Neural progenitor cell (in vitro differentiated cells): ENCODE data around the gene NEMP1. TPM values are rescaled to one million over a fixed set of nuclear protein-coding genes. Genes with fewer than 3 reads are reported as not detected.
"Not testable (repeated sequence)": the region's sequence is repeated elsewhere in the genome, so short reads cannot be mapped to it uniquely, and the experiment has no call there.

Experiments used
- DNase-seq: peaks from one replicate; pipeline ENCODE4 v3.0.0-alpha.2; 2016; ENCODE audit warnings: low spot score
- H2AFZ ChIP-seq: fragments of 200-600 bp; sonication (generic); replicated peaks from 2 replicates; pipeline ENCODE4 v1.6.1; 2016; ENCODE audit warnings: antibody characterized with exemption
- H3F3A ChIP-seq: fragments of 200-600 bp; sonication (generic); 2 replicates; pipeline ENCODE4 v1.6.1; 2016; ENCODE audit warnings: antibody characterized with exemption, low read depth
- H3K27ac ChIP-seq: fragments of 200-600 bp; sonication (generic); 2 replicates; pipeline ENCODE4 v1.5.1; 2016; ENCODE audit warnings: mild to moderate bottlenecking
- H3K27me3 ChIP-seq: fragments of 200-600 bp; sonication (generic); 2 replicates; pipeline ENCODE4 v1.6.1; 2016; ENCODE audit warnings: mild to moderate bottlenecking, moderate library complexity
- H3K36me3 ChIP-seq: fragments of 200-600 bp; sonication (generic); 2 replicates; pipeline ENCODE4 v1.5.1; 2016
- H3K4me1 ChIP-seq: fragments of 200-600 bp; sonication (generic); 2 replicates; pipeline ENCODE4 v1.6.1; 2016; ENCODE audit warnings: mixed run types
- H3K4me2 ChIP-seq: fragments of 200-600 bp; sonication (generic); 2 replicates; pipeline ENCODE4 v1.6.1; 2016
- H3K4me3 ChIP-seq: fragments of 200-600 bp; sonication (generic); 2 replicates; pipeline ENCODE4 v1.5.1; 2016
- H3K79me2 ChIP-seq: fragments of 200-600 bp; sonication (generic); 2 replicates; pipeline ENCODE4 v1.6.1; 2016; ENCODE audit warnings: low read depth
- H3K9ac ChIP-seq: fragments of 200-600 bp; sonication (generic); 2 replicates; pipeline ENCODE4 v1.6.1; 2016
- H3K9me3 ChIP-seq: fragments of 200-600 bp; sonication (generic); 2 replicates; pipeline ENCODE4 v1.5.1; 2016; ENCODE audit warnings: low read depth
- H4K20me1 ChIP-seq: fragments of 200-600 bp; sonication (generic); 2 replicates; pipeline ENCODE4 v1.6.1; 2016; ENCODE audit warnings: low read depth
- H3K27ac Mint-ChIP-seq: 3 replicates; pipeline ENCODE4 v1.8.0; 2021; ENCODE audit warnings: mixed read lengths
- H3K27me3 Mint-ChIP-seq: 2 replicates; pipeline ENCODE4 v1.8.0; 2022; ENCODE audit warnings: low read depth, mild to moderate bottlenecking, inconsistent platforms, moderate library complexity, mixed read lengths; ENCODE audit not compliant: insufficient read depth
- H3K36me3 Mint-ChIP-seq: 3 replicates; pipeline ENCODE4 v1.8.0; 2021; ENCODE audit warnings: mixed read lengths
- H3K4me1 Mint-ChIP-seq: 3 replicates; pipeline ENCODE4 v1.8.0; 2021; ENCODE audit warnings: mixed read lengths
- H3K4me3 Mint-ChIP-seq: 3 replicates; pipeline ENCODE4 v1.8.0; 2021; ENCODE audit warnings: mild to moderate bottlenecking, moderate library complexity, mixed read lengths
- H3K9me3 Mint-ChIP-seq: 3 replicates; pipeline ENCODE4 v1.8.0; 2020; ENCODE audit warnings: mixed read lengths
- EZH2 ChIP-seq: fragments of 200-600 bp; sonication (generic); IDR thresholded peaks from 2 replicates; pipeline ENCODE4 v1.6.1; 2017; ENCODE audit warnings: antibody characterized with exemption, mild to moderate bottlenecking, moderate library complexity
- EZH2phosphoT487 ChIP-seq: fragments of 200-600 bp; sonication (generic); IDR thresholded peaks from 2 replicates; pipeline ENCODE4 v1.6.1; 2017; ENCODE audit warnings: antibody characterized with exemption
- total RNA-seq: library from RNA; depleted of rRNA; stranded (reverse); fragments of >200 nt; gene quantifications from 2 replicates; pipeline ENCODE4 v1.2.3, GENCODE V29; 2015; ENCODE audit warnings: low replicate concordance
- TF ChIP-seq, protein P1 (sequence below): fragments of 200-600 bp; sonication (generic); IDR thresholded peaks from 2 replicates; pipeline ENCODE4 v1.5.1; 2017; ENCODE audit warnings: antibody characterized with exemption, mild to moderate bottlenecking

NEMP1 gene
- total RNA-seq, 1 donor from 2014 or later, result 72.0 TPM

DNA sequence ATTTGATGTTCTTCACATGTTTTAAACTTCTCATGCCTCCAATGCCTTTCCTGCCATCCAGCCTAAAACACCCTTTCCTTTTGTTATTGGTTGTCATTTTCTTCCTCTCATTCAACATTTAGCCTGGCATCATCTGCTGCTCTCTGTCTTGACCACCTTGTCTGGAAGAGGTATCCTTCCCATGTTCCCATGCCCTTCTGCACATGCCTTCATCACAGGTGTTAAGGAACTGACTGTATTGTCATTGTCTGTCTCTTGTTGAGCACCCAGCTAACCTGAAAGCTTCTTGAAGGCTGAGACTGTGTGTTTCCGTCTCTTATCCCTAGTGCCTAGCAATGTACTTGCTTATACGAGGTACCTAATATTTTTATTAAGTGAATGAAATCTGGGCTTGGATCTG, 45.2 kb upstream of the NEMP1 start:
- TF ChIP-seq EZH2phosphoT487, result no peak
- TF ChIP-seq, protein P1, sequence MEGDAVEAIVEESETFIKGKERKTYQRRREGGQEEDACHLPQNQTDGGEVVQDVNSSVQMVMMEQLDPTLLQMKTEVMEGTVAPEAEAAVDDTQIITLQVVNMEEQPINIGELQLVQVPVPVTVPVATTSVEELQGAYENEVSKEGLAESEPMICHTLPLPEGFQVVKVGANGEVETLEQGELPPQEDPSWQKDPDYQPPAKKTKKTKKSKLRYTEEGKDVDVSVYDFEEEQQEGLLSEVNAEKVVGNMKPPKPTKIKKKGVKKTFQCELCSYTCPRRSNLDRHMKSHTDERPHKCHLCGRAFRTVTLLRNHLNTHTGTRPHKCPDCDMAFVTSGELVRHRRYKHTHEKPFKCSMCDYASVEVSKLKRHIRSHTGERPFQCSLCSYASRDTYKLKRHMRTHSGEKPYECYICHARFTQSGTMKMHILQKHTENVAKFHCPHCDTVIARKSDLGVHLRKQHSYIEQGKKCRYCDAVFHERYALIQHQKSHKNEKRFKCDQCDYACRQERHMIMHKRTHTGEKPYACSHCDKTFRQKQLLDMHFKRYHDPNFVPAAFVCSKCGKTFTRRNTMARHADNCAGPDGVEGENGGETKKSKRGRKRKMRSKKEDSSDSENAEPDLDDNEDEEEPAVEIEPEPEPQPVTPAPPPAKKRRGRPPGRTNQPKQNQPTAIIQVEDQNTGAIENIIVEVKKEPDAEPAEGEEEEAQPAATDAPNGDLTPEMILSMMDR, result no peak
- no peak for TF ChIP-seq EZH2
- H3K4me3 Mint-ChIP-seq, result peak overlapping the region; percentile 4
- Histone ChIP-seq H3K79me2 (peaks cover 5% of the 10 kb centered on the region), H3K9ac (no peak overlapping the region), H3K4me2 (no peak overlapping the region), H2AFZ (no peak overlapping the region), H4K20me1 (no peaks in the 10 kb centered on the region), H3K27me3 (no peaks in the 10 kb centered on the region), H3K36me3 (no peaks in the 10 kb centered on the region), H3K9me3 (no peaks in the 10 kb centered on the region), H3K4me3 (no peak overlapping the region), H3K27ac (no peak overlapping the region), H3K4me1 (no peaks in the 10 kb centered on the region), H3F3A (peaks cover 18% of the 10 kb centered on the region)
- H3K4me1 Mint-ChIP-seq, result peaks cover 10% of the 10 kb centered on the region
- peaks cover 2% of the 10 kb centered on the region for H3K9me3 Mint-ChIP-seq
- H3K27me3 Mint-ChIP-seq, result peaks cover 14% of the 10 kb centered on the region
- no peaks in the 10 kb centered on the region for H3K36me3 Mint-ChIP-seq
- DNase-seq, result no peak
- no peak overlapping the region for H3K27ac Mint-ChIP-seq

DNA sequence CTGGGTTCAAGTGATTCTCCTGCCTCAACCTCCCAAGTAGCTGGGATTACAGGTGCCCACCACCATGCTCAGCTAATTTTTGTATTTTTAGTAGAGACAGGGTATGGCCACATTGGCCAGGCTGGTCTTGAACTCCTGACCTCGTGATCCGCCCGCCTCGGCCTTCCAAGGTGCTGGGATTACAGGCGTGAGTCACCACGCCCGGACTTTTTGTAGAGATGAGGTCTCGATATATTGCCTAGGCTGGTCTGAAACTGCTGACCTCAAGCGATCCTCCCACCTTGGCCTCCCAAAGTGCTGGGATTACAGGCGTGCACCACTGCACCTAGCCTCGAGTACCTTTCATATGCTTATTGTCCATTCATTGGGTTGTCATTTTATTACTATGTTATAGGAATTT, 42.1 kb upstream of the NEMP1 start:
- H3K9ac ChIP-seq, H2AFZ ChIP-seq, H3K4me3 Mint-ChIP-seq, DNase-seq, H3K27ac Mint-ChIP-seq, H3K4me3 ChIP-seq, H4K20me1 ChIP-seq, H3F3A ChIP-seq, H3K36me3 ChIP-seq, H3K4me2 ChIP-seq, H3K36me3 Mint-ChIP-seq, H3K9me3 Mint-ChIP-seq, H3K27me3 ChIP-seq, H3K9me3 ChIP-seq, H3K79me2 ChIP-seq, H3K27ac ChIP-seq, H3K4me1 ChIP-seq, H3K4me1 Mint-ChIP-seq: not testable (repeated sequence)
- peaks cover 10% of the 10 kb centered on the region for H3K27me3 Mint-ChIP-seq

DNA sequence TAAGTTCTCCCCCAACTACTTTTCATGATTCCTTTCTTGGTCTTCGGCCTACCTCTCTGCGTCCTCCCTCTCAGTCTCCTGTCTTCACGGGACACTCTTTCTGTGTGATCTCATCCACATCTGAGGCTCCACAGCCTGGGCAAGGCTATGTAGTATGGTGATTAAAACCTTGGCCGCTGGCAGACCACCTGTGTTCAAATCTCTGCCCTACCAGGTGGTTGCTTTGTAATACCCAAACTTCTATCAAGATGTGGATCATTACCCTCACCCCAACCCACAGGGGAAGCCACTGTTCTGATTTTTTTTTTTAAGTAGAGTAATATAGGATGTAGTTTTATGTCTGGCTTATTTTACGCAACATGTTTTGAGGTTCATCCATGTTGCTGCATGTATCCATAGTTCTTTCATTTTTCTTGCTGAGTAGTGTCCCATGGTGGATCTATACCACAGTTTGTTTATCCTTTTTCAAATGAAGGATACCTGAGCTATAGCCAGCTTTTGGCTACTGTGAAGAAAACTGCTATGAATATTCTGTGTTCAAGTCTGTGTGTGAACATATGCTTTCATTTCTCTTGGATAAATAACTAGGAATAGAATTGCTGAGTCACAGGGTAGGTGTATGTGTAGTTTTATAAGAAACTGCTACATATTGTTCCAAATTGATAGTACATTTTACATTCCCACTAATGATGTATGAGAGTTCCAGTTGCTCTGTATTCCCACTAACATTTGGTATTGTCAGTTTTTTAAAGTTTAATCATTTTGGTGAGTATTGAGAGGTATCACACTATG, 40.9 kb upstream of the NEMP1 start:
- Histone ChIP-seq H3K36me3 (no peaks in the 10 kb centered on the region), H2AFZ (no peak overlapping the region), H3K4me2 (no peak overlapping the region), H3K9ac (no peak overlapping the region), H3K27ac (no peak overlapping the region), H3K27me3 (no peaks in the 10 kb centered on the region), H3K4me1 (no peaks in the 10 kb centered on the region), H3K4me3 (no peak overlapping the region), H3F3A (no peaks in the 10 kb centered on the region), H3K9me3 (no peaks in the 10 kb centered on the region), H4K20me1 (no peaks in the 10 kb centered on the region), H3K79me2 (no peaks in the 10 kb centered on the region)
- Mint-ChIP-seq H3K27me3 (peaks cover 5% of the 10 kb centered on the region), H3K4me1 (no peaks in the 10 kb centered on the region), H3K9me3 (peaks cover 2% of the 10 kb centered on the region), H3K36me3 (no peaks in the 10 kb centered on the region), H3K4me3 (no peak overlapping the region), H3K27ac (no peak overlapping the region)
- no peak for DNase-seq
- TF ChIP-seq, protein P1, result no peak
- TF ChIP-seq EZH2, result no peak
- TF ChIP-seq EZH2phosphoT487, result no peak

DNA sequence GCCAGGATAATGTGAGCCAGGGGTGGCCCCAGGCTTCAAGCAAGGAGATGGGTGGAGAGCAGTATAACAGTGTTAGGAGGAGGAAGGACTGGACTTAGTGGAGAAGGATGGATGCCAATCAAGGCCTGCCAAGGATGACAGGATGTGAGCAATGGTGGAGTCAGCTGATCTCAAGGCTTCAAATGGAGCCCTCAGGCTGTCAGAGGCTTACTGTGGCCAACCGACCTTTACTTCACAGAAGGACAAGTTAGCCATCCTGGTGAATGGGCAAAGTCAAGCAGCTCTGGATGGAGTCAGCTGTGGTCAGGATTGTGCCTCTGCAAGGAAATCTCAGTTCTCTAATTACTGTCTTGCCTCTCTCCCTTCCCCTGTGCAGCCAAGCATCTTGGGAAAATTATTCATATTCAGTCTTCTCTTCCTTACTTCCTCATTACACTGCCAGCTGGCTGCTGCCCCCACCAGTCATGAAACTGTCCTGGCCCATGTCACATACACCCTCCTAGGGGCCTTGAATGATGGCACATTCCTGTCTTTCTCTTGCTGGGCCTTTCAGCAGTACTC, 40.2 kb upstream of the NEMP1 start:
- H3K4me3 Mint-ChIP-seq, result no peak overlapping the region
- H3K4me2 ChIP-seq, result no peak overlapping the region
- no peaks in the 10 kb centered on the region for H4K20me1 ChIP-seq
- no peaks in the 10 kb centered on the region for H3K79me2 ChIP-seq
- DNase-seq, result no peak
- no peaks in the 10 kb centered on the region for H3K9me3 ChIP-seq
- H3K36me3 Mint-ChIP-seq, result no peaks in the 10 kb centered on the region
- no peaks in the 10 kb centered on the region for H3K4me1 ChIP-seq
- no peak overlapping the region for H3K27ac ChIP-seq
- no peak overlapping the region for H3K4me3 ChIP-seq
- no peaks in the 10 kb centered on the region for H3K27me3 ChIP-seq
- peaks cover 2% of the 10 kb centered on the region for H3K27me3 Mint-ChIP-seq
- peaks cover 2% of the 10 kb centered on the region for H3K9me3 Mint-ChIP-seq
- H3F3A ChIP-seq, result no peaks in the 10 kb centered on the region
- H2AFZ ChIP-seq, result no peak overlapping the region
- no peaks in the 10 kb centered on the region for H3K36me3 ChIP-seq
- H3K9ac ChIP-seq, result no peak overlapping the region
- TF ChIP-seq, protein P1, result no peak
- no peak for TF ChIP-seq EZH2
- no peaks in the 10 kb centered on the region for H3K4me1 Mint-ChIP-seq
- no peak overlapping the region for H3K27ac Mint-ChIP-seq
